Gastrocnemius medialis (tissue), 4 donors: ENCODE results near the gene ESAM. TPM values are rescaled to one million over a fixed set of nuclear protein-coding genes. Genes with fewer than 3 reads are reported as not detected.

Experiments
- ATAC-seq, 2 donors: fragments of 150-250 bp; one replicate each; pipeline ENCODE4 v1.9.1; 2016
- DNase-seq, 2 donors: peaks; one replicate each; pipeline ENCODE4 v3.0.0-alpha.2; 2019
- H3K27ac ChIP-seq, 4 donors: fragments of 200-600 bp; sonication (generic); 1 replicate in 1 of 4; 2 replicates in 3 of 4; pipeline ENCODE4 v1.5.1; 2016 to 2018; ENCODE audit warnings: mild to moderate bottlenecking in 2 of 4, moderate library complexity in 1 of 4
- H3K27me3 ChIP-seq, 3 donors: fragments of 200-600 bp; sonication (generic) in 2 of 3; 1 replicate in 1 of 3; 2 replicates in 2 of 3; pipeline versions ENCODE4 v1.5.1 to v1.6.0; 2016 to 2019; ENCODE audit warnings: mild to moderate bottlenecking in 1 of 3, moderate library complexity in 1 of 3
- H3K36me3 ChIP-seq, 2 donors: fragments of 200-600 bp; sonication (generic) in 1 of 2; one replicate each; pipeline ENCODE4 v1.5.1; 2017 to 2018
- H3K4me1 ChIP-seq, 2 donors: fragments of 200-600 bp; sonication (generic) in 1 of 2; one replicate each; pipeline ENCODE4 v1.5.1; 2016 to 2017; ENCODE audit warnings: mild to moderate bottlenecking in 2 of 2
- H3K4me3 ChIP-seq, 4 donors: fragments of 200-600 bp; sonication (generic) in 3 of 4; 1 replicate in 1 of 4; 2 replicates in 3 of 4; pipeline ENCODE4 v1.5.1; 2016 to 2019; ENCODE audit warnings: mild to moderate bottlenecking in 2 of 4
- H3K9me3 ChIP-seq, 3 donors: fragments of 200-600 bp; sonication (generic) in 2 of 3; 1 replicate in 1 of 3; 2 replicates in 2 of 3; pipeline ENCODE4 v1.5.1; 2016 to 2019
- POLR2A ChIP-seq, 2 donors: fragments of 450-650 bp; IDR thresholded peaks; one replicate each; pipeline ENCODE4 v1.6.1; 2017; ENCODE audit warnings: antibody characterized with exemption in 2 of 2, mild to moderate bottlenecking in 2 of 2, moderate library complexity in 2 of 2
- in situ Hi-C, 4 donors: fragments of 200-750 bp; cut with MboI; loops; one replicate each; pipeline versions ENCODE4 v1.15.0 to v1.8.0; 2017; ENCODE audit warnings: low sequenced_read_pairs in 4 of 4
- intact Hi-C: fragments of 100-400 bp; cut with DNase I; formaldehyde crosslinking; loops from one replicate; pipeline ENCODE4 v1.15.1; 2023; ENCODE audit warnings: low total_unique reads
- total RNA-seq, 4 donors: library from RNA; depleted of rRNA; stranded (reverse); fragments of >200 nt; gene quantifications; one replicate each; pipeline versions ENCODE4 v1.1.0 to v1.2.3, GENCODE V29; 2016
- TF ChIP-seq, protein P1 (sequence below), 5 experiments: fragments of 450-650 bp in 3 of 5; fragments of 200-600 bp in 2 of 5; sonication (generic) in 2 of 5; IDR thresholded peaks in 4 of 5; conservative IDR thresholded peaks in 1 of 5; 1 replicate in 4 of 5; 2 replicates in 1 of 5; pipeline ENCODE4 v1.5.1; 2016 to 2019; ENCODE audit warnings: antibody characterized with exemption in 5 of 5, mild to moderate bottlenecking in 3 of 5, moderate library complexity in 3 of 5

The ESAM gene
- total RNA-seq, 4 donors from 2014 or later, result 20.0 to 30.1 (median 27.5) TPM

DNA sequence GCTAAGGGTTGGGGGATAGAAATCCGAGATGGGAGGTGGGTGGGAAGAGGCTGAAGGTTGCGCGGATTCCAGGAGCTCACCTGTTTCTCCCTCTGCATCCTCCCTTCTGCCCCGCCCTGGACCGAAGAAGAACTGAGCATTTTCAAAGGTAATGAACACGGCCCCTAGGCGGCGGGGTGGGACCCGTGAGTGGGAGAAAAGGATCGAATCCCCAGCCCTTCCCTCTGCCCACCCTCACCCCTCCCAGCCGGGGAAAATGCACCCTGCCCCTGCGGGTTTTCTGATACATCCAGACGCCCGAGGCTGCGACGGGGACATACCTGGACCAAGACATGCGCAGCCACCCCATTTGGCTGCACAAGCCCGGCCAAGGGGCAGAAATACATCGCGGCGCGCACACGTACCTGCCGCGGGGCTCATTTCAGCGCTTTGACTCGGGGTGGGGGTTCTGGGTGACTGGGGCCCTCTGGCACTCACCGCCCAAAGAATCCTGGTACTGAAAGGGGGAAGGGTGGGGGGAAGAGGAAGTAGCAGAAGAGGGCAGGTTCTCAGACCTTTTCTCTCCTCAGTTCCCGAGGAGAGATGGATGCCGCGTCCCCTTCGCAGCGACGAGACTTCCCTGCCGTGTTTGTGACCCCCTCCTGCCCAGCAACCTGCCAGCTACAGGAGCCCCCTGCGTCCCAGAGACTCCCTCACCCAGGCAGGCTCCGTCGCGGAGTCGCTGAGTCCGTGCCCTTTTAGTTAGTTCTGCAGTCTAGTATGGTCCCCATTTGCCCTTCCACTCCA, 16.1 kb downstream of the ESAM start:
- Histone ChIP-seq H3K27ac (peak overlapping the region; percentile 25 to 70 (median 64)), H3K9me3 (no peaks in the 10 kb centered on the region), H3K36me3 (no peaks in the 10 kb centered on the region), H3K4me1 (peaks cover 0 to 12% of the 10 kb centered on the region in 2 donors), H3K4me3 (peak overlapping the region; percentile 53 to 73 (median 65)), H3K27me3 (peaks cover 34 to 72% (median 61%) of the 10 kb centered on the region in 3 donors)
- intact Hi-C loops, result loop anchor here (2.0 to 5.0 kb wide), 2 partner anchors 17 to 74 kb away; partner anchors contain the start of genes ESAM, SIAE and SPA17
- no peak for TF ChIP-seq POLR2A (IDR thresholded peaks at IDR 0.05)
- TF ChIP-seq, protein P1, sequence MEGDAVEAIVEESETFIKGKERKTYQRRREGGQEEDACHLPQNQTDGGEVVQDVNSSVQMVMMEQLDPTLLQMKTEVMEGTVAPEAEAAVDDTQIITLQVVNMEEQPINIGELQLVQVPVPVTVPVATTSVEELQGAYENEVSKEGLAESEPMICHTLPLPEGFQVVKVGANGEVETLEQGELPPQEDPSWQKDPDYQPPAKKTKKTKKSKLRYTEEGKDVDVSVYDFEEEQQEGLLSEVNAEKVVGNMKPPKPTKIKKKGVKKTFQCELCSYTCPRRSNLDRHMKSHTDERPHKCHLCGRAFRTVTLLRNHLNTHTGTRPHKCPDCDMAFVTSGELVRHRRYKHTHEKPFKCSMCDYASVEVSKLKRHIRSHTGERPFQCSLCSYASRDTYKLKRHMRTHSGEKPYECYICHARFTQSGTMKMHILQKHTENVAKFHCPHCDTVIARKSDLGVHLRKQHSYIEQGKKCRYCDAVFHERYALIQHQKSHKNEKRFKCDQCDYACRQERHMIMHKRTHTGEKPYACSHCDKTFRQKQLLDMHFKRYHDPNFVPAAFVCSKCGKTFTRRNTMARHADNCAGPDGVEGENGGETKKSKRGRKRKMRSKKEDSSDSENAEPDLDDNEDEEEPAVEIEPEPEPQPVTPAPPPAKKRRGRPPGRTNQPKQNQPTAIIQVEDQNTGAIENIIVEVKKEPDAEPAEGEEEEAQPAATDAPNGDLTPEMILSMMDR (IDR thresholded peaks at IDR 0.05 in 4 of 5, conservative IDR thresholded peaks at IDR 0.05 in 1 of 5), result no peak
- DNase-seq (no peak), ATAC-seq (no peak)
- in situ Hi-C loops, result no loop called here

DNA sequence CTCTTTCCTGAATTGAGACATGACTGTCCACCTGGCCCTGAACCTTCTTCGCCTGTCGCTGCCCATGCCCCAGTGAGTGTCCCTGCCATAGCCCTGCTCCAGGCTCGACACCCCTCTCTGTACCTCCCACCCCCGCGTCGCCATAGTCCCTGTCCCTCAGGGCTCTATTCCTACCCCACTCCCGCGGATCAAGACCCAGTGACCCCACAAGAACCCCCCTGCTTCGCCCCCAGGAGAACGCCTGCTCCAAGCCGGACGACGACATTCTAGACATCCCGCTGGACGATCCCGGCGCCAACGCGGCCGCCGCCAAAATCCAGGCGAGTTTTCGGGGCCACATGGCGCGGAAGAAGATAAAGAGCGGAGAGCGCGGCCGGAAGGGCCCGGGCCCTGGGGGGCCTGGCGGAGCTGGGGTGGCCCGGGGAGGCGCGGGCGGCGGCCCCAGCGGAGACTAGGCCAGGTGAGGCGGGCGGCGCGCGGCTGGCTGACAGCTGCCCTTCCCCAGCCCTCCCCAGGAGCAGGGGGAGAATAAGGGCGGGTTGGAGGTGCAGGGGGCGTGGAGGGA, 16.7 kb downstream of the ESAM start:
- TF ChIP-seq POLR2A (IDR thresholded peaks at IDR 0.05), result no peak
- TF ChIP-seq, protein P1 (IDR thresholded peaks at IDR 0.05 in 4 of 5, conservative IDR thresholded peaks at IDR 0.05 in 1 of 5), result no peak
- no peak overlapping the region for H3K27ac ChIP-seq
- DNase-seq (no peak), ATAC-seq (no peak)
- H3K9me3 ChIP-seq, result no peaks in the 10 kb centered on the region
- peaks cover 32 to 72% (median 65%) of the 10 kb centered on the region in 3 donors for H3K27me3 ChIP-seq
- H3K4me3 ChIP-seq, result peak overlapping the region in 1 of 4 donors; percentile 73
- in situ Hi-C loops, result no loop called here
- peaks cover 0 to 15% of the 10 kb centered on the region in 2 donors for H3K4me1 ChIP-seq
- H3K36me3 ChIP-seq, result no peaks in the 10 kb centered on the region
- intact Hi-C loops, result loop anchor here (5.0 kb wide), 1 partner anchor 73 kb away; the partner anchor contains the start of genes SIAE and SPA17

DNA sequence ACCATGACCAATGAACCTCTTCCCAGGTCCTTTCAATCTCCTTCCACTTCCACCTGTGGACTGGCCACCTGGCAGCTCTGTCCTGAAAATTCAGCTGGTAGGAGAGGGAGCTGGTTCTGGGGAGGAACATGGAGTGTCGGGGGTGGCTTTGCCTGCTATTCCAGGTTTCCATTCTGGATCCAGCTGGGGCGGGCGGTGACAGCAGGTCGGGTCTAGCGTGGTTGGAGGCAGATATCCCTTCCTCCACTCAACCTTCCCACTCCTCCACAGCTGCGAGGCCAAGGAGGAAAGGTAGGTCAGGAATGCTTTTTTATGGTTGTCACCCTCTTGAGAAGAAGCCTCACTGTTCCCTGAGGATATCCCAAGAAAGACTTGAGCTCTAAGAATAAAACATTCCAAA, 19.0 kb downstream of the ESAM start:
- in situ Hi-C loops (no loop called here), intact Hi-C loops (no loop called here)
- Histone ChIP-seq H3K36me3 (no peaks in the 10 kb centered on the region), H3K9me3 (no peaks in the 10 kb centered on the region), H3K27ac (no peak overlapping the region), H3K4me1 (peaks cover 3 to 25% of the 10 kb centered on the region in 2 donors), H3K4me3 (no peak overlapping the region), H3K27me3 (peaks cover 23 to 75% (median 59%) of the 10 kb centered on the region in 3 donors)
- ATAC-seq, result no peak
- DNase-seq, result no peak
- TF ChIP-seq POLR2A (IDR thresholded peaks at IDR 0.05), result no peak
- TF ChIP-seq, protein P1 (IDR thresholded peaks at IDR 0.05 in 4 of 5, conservative IDR thresholded peaks at IDR 0.05 in 1 of 5), result no peak

DNA sequence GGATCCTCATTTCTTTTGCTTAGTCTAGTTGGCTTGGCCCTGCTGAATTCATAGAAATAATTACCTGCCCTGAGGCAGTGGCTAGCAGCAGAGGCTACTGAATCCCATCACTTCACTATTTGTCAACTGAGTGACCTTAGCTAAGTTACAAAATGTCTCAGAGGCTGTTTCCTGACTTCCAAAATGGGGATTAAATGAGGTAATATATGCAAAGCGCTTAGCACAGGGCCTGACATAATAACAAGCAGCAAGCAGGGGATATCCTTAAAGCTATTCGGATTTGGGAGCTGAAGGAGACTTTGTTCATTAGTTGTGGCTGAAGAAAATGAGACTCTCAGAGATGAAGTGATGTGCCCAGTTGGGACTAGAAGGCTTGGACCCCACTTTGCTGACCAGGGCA, 19.5 kb downstream of the ESAM start:
- intact Hi-C loops, result no loop called here
- DNase-seq (no peak), ATAC-seq (no peak)
- Histone ChIP-seq H3K4me1 (peaks cover 3 to 25% of the 10 kb centered on the region in 2 donors), H3K9me3 (no peaks in the 10 kb centered on the region), H3K36me3 (no peaks in the 10 kb centered on the region), H3K4me3 (no peak overlapping the region), H3K27ac (no peak overlapping the region), H3K27me3 (peaks cover 23 to 72% (median 61%) of the 10 kb centered on the region in 3 donors)
- in situ Hi-C loops, result no loop called here
- TF ChIP-seq, protein P1 (IDR thresholded peaks at IDR 0.05 in 4 of 5, conservative IDR thresholded peaks at IDR 0.05 in 1 of 5), result no peak
- no peak for TF ChIP-seq POLR2A (IDR thresholded peaks at IDR 0.05)
